ENCODE data around the gene TBC1D21. TPM values are rescaled to one million over a fixed set of nuclear protein-coding genes. Genes with fewer than 3 reads are reported as not detected.

The TBC1D21 gene
- total and polyA plus RNA-seq, 2 of the 8 experiments (the other 6 are each of a cell fraction or from before 2014, with no cell fraction given), result not detected

- TF ChIP-seq MAX (IDR thresholded peaks at IDR 0.05) (no peak), RBBP5 (IDR thresholded peaks at IDR 0.05; ENCODE audit: borderline replicate concordance, low read depth, low read length) (no peak), NRF1 (IDR thresholded peaks at IDR 0.05; ENCODE audit: low read depth, low read length) (no peak)
These were observed 7.5 kb upstream of the TBC1D21 start (continued) for GRCh38 chr15:73865904-73866303.

All from H1 (cell line).